AG04449 (cell line): Measurements from ENCODE around the gene FADS1.

Source experiments
- CTCF ChIA-PET: fragments of 350-600 bp; formaldehyde crosslinking; extraction: SDS; loops from one replicate; lab custom pipeline; 2021; ENCODE audit warnings: antibody characterized with exemption; lab: Yijun Ruan, JAX
- POLR2A ChIA-PET: fragments of 400-600, 350-600 bp; formaldehyde crosslinking; extraction: SDS; loops from one replicate; lab custom pipeline; 2020; ENCODE audit warnings: antibody characterized with exemption, inconsistent platforms; lab: Yijun Ruan, JAX
- DNase-seq: peaks from one replicate; pipeline ENCODE4 v3.0.0-alpha.2; 2010; ENCODE audit warnings: low read depth, low spot score
- H3K4me3 ChIP-seq: 2 replicates; pipeline ENCODE4 v1.5.1; 2011; ENCODE audit warnings: low read depth, mild to moderate bottlenecking, control low read depth, low read length
- TF ChIP-seq, protein P1 (sequence below): IDR thresholded peaks from one replicate; pipeline ENCODE4 v1.5.1; 2011; ENCODE audit warnings: mild to moderate bottlenecking, moderate library complexity, low read length, control low read depth, inconsistent platforms; ENCODE audit not compliant: insufficient read depth; ENCODE audit errors: missing control alignments

FADS1 gene

DNA sequence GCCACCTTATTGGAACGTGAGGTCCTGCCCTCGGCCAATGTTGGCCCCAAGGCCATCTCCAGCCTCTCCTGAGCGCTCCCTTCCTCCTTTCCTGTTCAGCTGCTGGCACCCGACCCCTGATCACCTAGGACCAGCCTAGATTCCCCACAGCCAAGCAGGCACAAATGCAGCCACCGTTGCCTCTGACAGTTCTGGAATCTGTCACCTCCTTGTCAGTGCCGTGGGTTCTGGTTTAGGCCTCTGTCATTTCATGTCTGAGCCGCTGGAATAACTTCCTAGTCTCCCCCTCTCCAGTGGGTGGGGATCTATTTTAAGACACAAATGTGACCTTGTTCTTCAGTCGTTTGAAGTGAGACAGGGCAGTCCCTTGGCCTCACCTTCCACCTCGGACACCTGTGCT lies 44.8 kb upstream of the FADS1 start:
- no peak overlapping the region for H3K4me3 ChIP-seq
- TF ChIP-seq, protein P1, sequence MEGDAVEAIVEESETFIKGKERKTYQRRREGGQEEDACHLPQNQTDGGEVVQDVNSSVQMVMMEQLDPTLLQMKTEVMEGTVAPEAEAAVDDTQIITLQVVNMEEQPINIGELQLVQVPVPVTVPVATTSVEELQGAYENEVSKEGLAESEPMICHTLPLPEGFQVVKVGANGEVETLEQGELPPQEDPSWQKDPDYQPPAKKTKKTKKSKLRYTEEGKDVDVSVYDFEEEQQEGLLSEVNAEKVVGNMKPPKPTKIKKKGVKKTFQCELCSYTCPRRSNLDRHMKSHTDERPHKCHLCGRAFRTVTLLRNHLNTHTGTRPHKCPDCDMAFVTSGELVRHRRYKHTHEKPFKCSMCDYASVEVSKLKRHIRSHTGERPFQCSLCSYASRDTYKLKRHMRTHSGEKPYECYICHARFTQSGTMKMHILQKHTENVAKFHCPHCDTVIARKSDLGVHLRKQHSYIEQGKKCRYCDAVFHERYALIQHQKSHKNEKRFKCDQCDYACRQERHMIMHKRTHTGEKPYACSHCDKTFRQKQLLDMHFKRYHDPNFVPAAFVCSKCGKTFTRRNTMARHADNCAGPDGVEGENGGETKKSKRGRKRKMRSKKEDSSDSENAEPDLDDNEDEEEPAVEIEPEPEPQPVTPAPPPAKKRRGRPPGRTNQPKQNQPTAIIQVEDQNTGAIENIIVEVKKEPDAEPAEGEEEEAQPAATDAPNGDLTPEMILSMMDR, result no peak
- ChIA-PET POLR2A (no interaction called here), CTCF (interaction anchor here (2.5 kb wide), 1 partner anchor 9 kb away, joined by 10 read pairs; no protein-coding TSS in a partner anchor)
- DNase-seq, result no peak

DNA sequence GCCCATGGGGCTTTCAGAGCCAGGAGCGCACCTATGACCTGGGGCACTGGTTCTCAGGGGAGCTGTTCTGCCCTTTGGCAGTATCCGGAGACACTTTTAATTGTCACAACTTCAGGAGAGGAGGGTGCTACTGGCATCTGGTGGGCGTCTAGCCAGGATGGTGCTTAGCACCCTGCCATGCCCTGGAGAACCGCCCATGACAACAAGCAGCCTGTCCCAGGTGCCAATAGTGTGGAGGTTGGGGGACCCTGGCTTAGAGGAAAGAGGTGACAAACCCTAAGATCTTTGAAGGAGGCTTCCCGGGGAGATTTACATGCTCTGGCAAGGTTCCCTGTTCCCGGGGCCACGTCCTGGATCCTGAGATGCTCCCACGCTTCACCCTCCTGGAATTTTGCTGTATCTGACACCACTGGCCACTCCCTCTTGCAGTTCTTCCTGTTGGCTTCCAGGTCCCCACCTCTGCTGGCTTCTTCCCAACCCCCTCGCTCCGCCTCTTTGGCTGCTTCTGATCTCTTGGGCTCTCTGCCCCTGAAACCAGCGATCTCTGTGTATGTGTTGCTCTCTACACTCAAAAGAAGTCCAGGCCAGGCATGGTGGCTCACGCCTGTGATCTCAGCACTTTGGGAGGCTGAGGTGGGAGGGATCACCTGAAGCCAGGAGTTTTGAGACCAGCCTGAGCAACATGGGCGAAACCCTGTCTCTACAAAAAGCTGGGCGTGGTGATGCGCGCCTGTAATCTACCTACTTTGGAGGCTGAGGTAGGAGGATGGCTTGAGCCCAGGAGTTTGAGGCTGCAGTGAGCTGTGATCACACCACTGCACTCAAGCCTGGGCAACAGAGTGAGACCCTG lies 43.5 kb upstream of the FADS1 start:
- H3K4me3 ChIP-seq, result no peak overlapping the region
- CTCF ChIA-PET, result interaction anchor here (0.6 to 2.5 kb wide), 2 partner anchors 10 to 66 kb away, joined by 3 to 10 read pairs; no protein-coding TSS in a partner anchor
- POLR2A ChIA-PET, result no interaction called here
- TF ChIP-seq, protein P1, result no peak
- no peak for DNase-seq

DNA sequence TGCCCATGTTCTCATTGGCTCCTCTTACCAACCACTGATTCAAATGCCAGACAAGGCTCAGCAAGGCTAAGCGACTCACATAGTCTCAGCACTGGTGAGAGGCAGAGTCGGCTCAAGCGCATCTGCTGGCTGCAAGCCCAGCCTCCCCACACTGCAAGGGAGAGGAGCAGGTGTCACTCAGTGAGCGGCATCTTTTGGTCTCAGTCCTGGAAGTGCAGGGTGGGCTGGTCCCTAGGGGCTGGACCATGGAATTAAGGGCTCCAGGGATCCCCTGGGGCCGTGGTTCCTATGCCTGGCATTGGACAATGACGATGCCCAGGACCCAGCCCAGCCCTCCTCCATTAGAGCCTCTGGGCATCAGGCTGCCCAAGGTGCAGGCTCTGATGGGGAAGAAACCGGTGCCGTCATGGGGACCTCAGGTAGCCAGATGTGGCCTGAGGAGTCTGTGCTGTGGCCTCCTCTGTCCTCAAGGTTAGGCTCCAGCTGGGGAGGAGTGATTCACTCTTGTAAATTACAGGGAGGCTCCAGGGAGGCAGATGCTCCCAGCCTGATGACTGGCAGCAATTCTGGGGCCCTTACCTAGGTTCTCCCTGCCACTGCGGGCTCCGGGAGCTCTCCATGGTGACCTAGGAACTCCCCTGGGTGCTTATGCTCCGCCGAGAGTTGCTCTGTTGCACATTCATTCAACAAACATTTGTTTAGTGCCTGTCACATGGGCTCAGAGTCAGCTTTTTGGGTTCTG lies 39.3 kb upstream of the FADS1 start:
- CTCF ChIA-PET, result interaction anchor here (0.9 to 1.5 kb wide), 3 partner anchors 12 to 252 kb away, joined by 3 to 7 read pairs (median 3); no protein-coding TSS in a partner anchor
- H3K4me3 ChIP-seq, result no peak overlapping the region
- TF ChIP-seq, protein P1, result no peak
- POLR2A ChIA-PET, result no interaction called here
- no peak for DNase-seq

DNA sequence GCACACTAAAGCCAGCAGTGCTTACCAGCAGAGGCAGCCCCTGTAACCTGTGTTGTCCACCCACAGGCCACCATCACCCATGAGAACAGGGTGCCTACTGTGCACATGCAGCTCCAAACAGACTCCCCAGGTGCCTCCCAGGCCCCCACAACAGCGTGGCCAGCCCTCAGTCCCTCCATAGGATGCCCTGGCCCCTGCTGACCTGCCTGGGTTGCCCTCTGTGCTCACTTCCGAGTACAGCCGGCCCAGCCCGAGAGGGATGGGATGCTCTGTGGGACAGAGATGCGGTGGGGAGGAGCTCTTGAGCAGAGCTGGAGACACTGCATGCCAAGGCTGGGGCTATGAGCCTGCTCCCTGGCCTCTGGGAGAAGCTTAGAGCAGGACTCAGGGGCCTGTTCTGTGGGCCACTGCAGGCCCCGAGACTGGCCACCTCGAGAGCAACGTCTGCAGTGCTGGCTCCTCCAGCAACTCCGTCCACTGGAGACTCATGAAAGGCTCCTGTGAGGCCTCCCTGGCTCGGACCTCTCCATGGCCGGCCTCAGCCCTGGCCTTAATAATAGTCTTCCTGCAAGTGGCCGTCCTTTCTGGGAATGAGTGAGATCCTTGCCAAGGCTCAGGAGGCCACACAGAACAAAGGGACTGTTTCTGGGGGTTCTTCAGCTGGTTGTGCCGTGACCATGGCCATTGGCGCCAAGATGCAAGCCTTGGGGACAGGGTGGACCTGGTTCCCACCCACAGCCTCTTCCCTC lies 38.3 kb upstream of the FADS1 start:
- no peak for DNase-seq
- ChIA-PET CTCF (interaction anchor here (1.0 kb wide), 2 partner anchors 16 to 58 kb away, joined by 3 to 5 read pairs; no protein-coding TSS in a partner anchor), POLR2A (no interaction called here)
- TF ChIP-seq, protein P1, result no peak
- H3K4me3 ChIP-seq, result no peak overlapping the region

DNA sequence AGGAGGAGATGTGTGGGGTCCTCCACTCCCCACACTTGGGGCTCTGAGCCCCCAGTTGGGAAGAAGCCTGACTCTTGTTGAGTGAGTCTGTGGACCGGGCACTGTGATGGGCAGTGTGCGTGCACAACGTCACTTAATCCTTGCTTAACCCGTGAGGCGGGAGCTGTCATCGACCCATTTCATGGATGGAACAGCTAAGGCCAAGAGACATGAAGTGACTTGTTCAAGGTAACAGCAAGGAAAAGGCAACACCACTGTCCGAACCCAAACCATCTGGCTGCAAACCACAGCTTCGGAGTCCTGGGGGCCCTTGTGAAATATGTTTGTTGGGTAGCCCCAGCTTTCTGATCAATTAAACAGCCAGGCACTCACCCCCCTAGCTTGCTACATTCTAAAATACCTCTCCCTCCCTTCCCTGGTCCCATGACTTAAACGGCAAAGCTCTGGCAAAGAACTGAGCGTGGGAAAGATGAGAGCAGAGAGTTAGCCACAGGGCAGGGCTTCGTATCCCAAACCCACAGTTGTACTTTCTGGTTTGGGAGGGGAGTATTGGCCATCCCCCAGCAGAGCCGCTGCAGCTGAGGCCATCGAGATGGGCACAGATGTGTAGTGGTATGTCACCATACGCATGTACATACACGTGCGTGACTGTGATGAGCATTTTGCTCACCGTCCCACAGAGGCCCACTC lies 37.5 kb upstream of the FADS1 start:
- CTCF ChIA-PET, result interaction anchor here (1.0 to 1.6 kb wide), 4 partner anchors 17 to 57 kb away, joined by 3 to 8 read pairs (median 4); no protein-coding TSS in a partner anchor
- POLR2A ChIA-PET, result interaction anchor here (0.6 kb wide), 1 partner anchor 13 kb away, joined by 3 read pairs; no protein-coding TSS in a partner anchor
- H3K4me3 ChIP-seq, result no peak overlapping the region
- no peak for DNase-seq
- TF ChIP-seq, protein P1, result no peak
